ENCODE results near the gene CCDC92.
A peak's percentile ranks its signal among the peaks of the same experiment; 100 is the strongest.

Gene CCDC92

DNA sequence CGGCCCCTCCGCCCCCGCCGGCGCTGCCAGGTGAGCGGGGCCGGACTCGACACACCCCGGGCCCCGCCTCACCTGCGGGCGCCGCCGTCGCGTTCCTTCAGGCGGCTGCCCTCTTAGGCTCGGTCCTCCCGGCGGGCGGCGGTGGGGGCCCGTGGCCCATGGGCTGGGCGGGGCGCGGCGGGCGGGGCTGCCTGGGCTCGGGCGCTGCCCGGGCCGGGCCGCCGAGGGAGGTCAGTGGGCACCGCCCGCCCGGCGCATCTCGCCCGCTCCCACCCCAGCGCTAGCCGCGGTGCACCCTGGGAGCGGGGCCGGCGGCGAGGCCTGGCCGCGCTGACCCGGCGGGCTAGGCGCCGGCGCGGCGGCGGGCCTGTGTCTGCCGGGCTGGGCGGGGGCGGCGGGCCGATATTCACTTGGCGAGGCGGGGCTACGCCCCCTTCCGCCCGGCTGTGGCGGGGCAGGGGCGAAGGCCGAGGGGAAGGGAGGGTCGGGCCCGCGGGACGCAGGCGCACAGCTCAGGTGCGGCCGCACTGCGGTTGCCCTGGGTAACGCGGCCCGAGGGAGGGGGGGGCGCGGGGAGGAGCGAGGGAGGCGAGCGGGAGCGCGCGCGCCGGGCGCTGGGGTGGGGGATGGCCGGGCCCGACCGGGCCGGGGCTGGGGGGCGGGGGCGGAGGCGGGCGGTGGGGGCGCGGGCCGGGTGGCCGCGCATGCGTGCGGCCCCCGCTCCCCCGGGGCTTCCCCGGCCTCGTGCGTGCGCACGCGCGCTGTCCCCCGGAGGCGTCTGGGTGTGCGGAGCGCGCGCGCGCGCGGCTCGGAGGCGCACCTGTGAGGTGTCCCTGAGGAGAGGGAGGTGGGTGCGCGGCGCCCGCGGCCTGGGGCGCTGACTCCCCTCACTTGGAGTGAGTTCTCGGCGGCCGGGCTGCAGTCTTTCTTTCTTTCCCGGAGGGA is at the start of gene CCDC92, which contains the start of gene ZNF664:
Gene CCDC92, minus strand, starts transcription at position 375 of the 945 bp plus-strand sequence. CDS start 28,526 bp downstream, outside the sequence.
Gene ZNF664, plus strand, starts transcription at position 759 of the 945 bp plus-strand sequence. CDS start 38,930 bp downstream, outside the sequence.
- peak; percentile 82 to 92 for DNase-seq (ENCODE audit: low read depth in 2 of 2, low spot score in 1 of 2)

GRCh38 chr12:124022161-124022560 is 49.5 kb upstream of the CCDC92 start:
- no peak for DNase-seq (ENCODE audit: low read depth in 2 of 2, low spot score in 1 of 2)

DNA sequence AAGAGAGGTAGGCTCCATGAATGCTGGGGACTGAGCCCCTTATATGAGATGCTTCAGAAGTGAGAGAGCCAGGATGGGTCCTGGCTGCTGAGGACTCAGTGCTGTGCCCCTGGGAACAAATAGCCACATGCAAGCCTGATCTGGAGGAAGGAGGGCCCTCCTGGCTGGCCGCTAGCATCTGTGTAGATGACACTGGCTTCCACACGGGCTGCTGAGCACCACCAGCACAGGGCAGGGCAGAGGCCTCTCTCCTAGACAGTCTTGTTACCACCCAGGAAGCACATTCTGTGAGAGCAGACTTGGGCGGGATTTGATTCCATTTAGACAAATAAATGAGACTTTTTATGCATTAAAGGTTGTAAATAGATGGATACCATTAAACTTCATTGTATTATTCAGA is 48.4 kb upstream of the CCDC92 start:
- no peak for DNase-seq (ENCODE audit: low read depth in 2 of 2, low spot score in 1 of 2)

DNA sequence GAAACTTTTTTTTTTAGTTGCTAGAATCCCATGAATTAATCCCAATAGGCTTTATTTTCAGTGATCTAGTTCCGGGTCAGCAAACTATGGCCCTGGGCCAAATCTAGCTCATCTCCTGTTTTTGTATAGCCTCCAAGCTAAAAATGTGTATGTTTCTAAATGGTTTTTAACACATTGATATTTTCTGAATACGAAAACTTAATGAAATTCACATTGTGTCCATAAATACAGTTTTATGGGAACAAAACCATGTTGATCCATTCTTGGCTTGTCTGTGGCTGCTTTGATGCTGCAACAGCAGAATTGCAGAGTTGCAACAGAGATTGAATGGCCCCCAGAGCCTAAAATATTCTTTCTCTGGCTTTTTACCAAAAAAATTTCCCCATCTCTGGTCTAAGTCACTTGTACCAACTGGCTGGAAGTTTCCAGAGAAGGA is 47.9 kb upstream of the CCDC92 start:
- no peak for DNase-seq (ENCODE audit: low read depth in 2 of 2, low spot score in 1 of 2)

- DNase-seq (ENCODE audit: low read depth in 2 of 2, low spot score in 1 of 2) = no peak
Observed at GRCh38 chr12:124019115-124019514, 46.5 kb upstream of the CCDC92 start.

DNA sequence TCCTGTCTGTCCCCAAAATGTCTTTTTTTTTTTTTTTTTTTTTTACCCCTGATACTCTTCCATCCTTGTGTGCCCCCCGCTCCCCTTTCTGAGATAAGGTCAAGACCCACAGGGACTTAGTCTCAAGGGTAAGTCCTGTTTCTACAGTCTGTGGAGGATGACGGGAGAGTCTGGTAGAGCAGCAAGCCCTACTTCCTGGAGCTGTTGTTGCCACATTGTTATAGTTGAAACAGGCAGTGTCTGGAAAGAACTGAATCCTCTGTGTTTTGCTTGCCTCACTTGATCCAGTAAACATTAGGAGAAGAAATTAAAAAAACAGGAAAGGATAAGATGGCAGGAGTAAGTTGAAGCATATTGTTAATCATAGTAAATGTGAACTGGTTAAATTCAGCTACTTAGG is 45.9 kb upstream of the CCDC92 start:
- DNase-seq (ENCODE audit: low read depth in 2 of 2, low spot score in 1 of 2) = no peak

DNA sequence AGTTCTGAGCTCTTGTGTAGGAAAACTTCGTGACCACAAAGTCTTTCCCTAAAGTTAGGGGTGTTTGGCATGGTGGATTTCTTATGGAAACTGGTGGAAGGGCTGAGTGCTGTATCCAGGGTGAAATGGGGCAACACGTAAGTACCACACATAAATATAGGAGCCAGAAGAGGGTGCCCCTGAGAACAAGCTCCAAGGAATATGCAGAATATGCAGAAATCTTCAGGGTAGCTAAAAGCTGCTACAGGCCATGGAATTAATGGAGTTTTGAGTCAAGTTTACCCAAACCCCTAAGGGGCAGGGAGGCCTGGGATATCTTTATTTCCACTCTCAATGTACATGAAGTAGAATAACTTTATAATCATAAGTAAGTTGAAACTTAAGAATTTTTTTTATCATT is 44.4 kb upstream of the CCDC92 start:
- DNase-seq (ENCODE audit: low read depth in 2 of 2, low spot score in 1 of 2) = no peak

- no peak for DNase-seq (ENCODE audit: low read depth in 2 of 2, low spot score in 1 of 2)
Observed at GRCh38 chr12:124015494-124016461, 43.1 kb upstream of the CCDC92 start.

GRCh38 chr12:124013073-124013472 is 40.4 kb upstream of the CCDC92 start:
- DNase-seq (ENCODE audit: low read depth in 2 of 2, low spot score in 1 of 2) = no peak

DNA sequence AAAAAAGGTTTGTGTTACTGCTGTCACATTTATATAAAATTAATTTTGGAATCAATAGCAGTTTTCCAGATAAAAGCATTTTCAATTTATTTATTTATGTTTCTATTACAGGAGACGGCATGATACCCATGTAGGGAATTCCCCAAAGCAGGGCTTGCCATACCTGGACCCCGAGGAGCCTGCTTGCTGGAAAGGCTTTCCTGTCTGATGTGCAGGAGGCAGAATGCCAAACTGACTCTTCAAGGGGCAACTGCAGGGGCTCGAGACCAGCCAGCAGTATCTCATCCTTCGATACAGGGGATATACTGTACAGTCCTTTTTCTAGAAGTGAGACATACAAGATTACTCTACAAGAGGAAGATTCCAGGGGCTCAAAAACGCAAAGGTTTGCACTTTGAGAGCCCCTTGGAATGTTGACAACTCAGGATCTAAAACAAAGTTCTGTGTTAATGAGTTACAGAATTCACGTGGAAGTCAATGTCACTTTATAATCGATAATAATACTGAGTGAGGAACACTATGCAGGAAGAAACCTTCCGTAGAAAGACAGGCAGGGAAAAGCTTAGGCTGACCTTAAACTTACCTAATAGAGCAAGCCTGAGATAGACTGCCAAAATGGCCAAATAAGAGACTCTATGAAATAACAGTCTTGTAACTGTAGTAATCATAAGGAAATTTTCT is 38.9 kb upstream of the CCDC92 start:
- no peak for DNase-seq (ENCODE audit: low read depth in 2 of 2, low spot score in 1 of 2)

GRCh38 chr12:124010687-124011086 is 38.1 kb upstream of the CCDC92 start:
- DNase-seq (ENCODE audit: low read depth in 2 of 2, low spot score in 1 of 2) = no peak

GRCh38 chr12:124009781-124010180 is 37.1 kb upstream of the CCDC92 start:
- DNase-seq (ENCODE audit: low read depth in 2 of 2, low spot score in 1 of 2) = no peak

DNA sequence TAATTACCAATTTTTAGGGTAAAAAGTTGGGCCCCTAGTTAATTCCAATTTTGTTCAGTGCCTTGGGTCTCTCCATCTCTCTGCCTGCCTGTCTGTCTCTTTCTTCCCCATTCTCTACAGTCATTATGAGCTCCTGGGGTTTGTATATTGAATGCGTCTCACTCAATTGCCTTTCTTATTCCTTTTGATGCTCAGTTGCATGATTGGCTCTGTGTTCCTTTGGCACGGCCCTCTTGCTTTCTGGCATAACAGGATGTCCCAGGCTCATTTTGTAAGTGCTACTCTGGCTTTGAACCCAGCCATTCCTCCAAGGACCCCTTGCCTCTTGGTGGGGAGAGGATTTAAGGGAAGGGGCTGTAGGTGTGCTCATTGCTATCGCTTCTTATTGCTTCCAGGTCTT is 36.0 kb upstream of the CCDC92 start:
- no peak for DNase-seq (ENCODE audit: low read depth in 2 of 2, low spot score in 1 of 2)

GRCh38 chr12:124007826-124008570 is 35.4 kb upstream of the CCDC92 start:
- DNase-seq (ENCODE audit: low read depth in 2 of 2, low spot score in 1 of 2) = no peak

DNA sequence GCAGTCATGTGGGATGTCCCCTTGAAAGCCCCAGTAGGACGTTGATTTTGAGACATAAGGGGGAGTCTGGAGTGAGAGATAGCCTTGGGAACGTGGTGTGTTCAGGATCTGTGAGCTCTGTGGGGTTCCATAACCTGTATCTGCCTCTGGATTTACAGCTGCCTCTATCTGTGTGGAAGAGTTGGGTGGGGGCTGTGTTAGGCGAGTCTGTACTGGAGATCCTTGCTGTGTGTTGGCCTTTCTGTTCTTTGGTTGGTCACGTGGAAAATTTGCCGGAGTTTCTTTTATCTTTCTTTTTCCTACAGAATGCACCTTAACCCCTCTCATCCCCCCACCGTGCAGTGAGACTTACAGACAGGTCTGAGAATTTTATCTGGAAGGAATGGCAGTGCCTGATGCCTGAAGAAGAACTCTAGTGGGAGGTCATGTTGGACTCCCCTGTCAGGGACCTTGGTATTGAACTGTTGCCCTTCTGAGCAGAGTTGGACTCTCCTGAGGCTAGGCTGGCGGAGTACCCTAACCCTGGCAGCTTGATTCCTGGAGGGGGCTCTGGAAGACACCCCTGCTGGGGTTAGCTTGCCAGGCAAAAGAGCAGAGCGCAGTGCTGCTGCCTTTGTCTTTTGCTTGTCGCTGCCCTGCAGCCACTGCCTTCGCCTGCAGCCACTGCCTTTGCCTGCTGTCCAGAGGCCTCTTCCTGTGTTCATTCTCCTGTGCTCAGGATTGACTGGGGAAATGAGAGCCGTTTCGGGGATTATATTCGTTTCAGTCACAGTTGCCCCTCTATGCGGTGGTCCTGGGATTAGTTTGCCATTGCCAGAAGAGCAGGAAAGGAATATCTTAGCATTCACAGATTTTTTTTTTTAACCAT is 34.4 kb upstream of the CCDC92 start:
- no peak for DNase-seq (ENCODE audit: low read depth in 2 of 2, low spot score in 1 of 2)

DNA sequence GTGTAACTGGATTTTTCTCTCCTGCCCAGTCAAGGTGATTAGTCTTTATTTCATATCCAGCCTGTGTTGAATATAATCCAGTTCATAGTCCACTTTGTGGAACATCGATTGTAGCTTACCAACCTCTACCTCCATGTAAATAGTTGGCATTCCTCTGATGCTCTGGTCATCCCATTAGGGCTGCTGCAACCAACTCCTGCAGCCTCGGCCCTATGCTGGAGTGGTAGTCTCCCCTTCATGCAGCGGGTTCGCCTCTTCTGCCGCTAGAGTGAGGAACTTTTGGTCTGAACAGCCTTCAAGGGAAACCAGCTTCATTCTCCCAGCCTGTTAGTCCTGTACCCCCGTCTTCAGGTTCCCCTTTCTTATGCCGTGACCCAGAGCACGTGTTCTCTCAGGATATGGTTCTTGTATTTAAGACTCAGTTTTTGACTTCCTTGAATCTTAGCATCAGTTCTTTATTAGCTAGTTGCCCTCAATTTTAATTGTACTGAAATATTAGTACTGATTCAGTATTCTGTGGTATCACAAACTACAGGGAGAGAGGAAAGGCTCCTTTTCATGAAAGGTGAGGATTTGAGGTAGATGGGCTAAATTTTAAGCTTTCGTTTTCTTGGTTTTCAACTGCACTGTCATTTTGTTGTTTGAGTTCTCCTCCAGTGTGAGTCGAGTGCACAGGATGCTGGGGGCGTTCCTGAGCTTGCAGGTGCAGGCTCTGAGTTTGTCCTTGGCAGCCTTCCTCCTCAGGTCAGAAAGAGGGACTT is 33.6 kb upstream of the CCDC92 start:
- no peak for DNase-seq (ENCODE audit: low read depth in 2 of 2, low spot score in 1 of 2)

GRCh38 chr12:124004233-124004875 is 31.7 kb upstream of the CCDC92 start:
- no peak for DNase-seq (ENCODE audit: low read depth in 2 of 2, low spot score in 1 of 2)

- DNase-seq (ENCODE audit: low read depth in 2 of 2, low spot score in 1 of 2) = no peak
Observed at GRCh38 chr12:124002654-124003053, 30.0 kb upstream of the CCDC92 start.

Measured in stimulated activated CD8-positive, alpha-beta memory T cell treated with anti-CD3 and anti-CD28 coated beads, Interleukin-4, amount 100 ng/mL, for 1 hour (primary cell).